Measurements from ENCODE around the gene FCER2. TPM values are rescaled to one million over a fixed set of nuclear protein-coding genes. Genes with fewer than 3 reads are reported as not detected.
"Not testable (repeated sequence)": the region's sequence is repeated elsewhere in the genome, so short reads cannot be mapped to it uniquely, and the experiment has no call there.

Gene FCER2
- polyA plus RNA-seq, 2 donors: 0.02 TPM; not detected in 1

- no peak overlapping the region for H3K4me3 ChIP-seq (ENCODE audit: low read depth in 1 of 2, low read length in 2 of 2)
- no peak overlapping the region for H3K27ac ChIP-seq (ENCODE audit: low read depth in 2 of 2, low read length in 1 of 2)
- no peaks in the 10 kb centered on the region for H3K9me3 ChIP-seq (ENCODE audit: control insufficient read depth in 2 of 2, insufficient read depth in 1 of 2, low read depth in 1 of 2, low read length in 1 of 2)
- H3K27me3 ChIP-seq (ENCODE audit: control insufficient read depth in 1 of 2, insufficient read depth in 2 of 2, low read length in 2 of 2): no peaks in the 10 kb centered on the region
- no peaks in the 10 kb centered on the region for H3K4me1 ChIP-seq (ENCODE audit: control insufficient read depth in 2 of 2, insufficient read depth in 2 of 2, low read length in 1 of 2)
- H3K36me3 ChIP-seq (ENCODE audit: control insufficient read depth in 2 of 2, insufficient read depth in 2 of 2, low read length in 1 of 2): peaks cover 0 to 19% of the 10 kb centered on the region in 2 donors
- 80 to 92% methylated on average over 7 to 8 of the region's 8 CpGs for WGBS, 2 donors
Measured at GRCh38 chr19:7646426-7646700, 55.6 kb downstream of the FCER2 start.

- Histone ChIP-seq H3K4me3 (ENCODE audit: low read depth in 1 of 2, low read length in 2 of 2) (no peak overlapping the region), H3K9me3 (ENCODE audit: control insufficient read depth in 2 of 2, insufficient read depth in 1 of 2, low read depth in 1 of 2, low read length in 1 of 2) (no peaks in the 10 kb centered on the region), H3K36me3 (ENCODE audit: control insufficient read depth in 2 of 2, insufficient read depth in 2 of 2, low read length in 1 of 2) (peaks cover 0 to 19% of the 10 kb centered on the region in 2 donors), H3K27me3 (ENCODE audit: control insufficient read depth in 1 of 2, insufficient read depth in 2 of 2, low read length in 2 of 2) (no peaks in the 10 kb centered on the region), H3K27ac (ENCODE audit: low read depth in 2 of 2, low read length in 1 of 2) (no peak overlapping the region), H3K4me1 (ENCODE audit: control insufficient read depth in 2 of 2, insufficient read depth in 2 of 2, low read length in 1 of 2) (no peaks in the 10 kb centered on the region)
- 69 to 80% methylated on average over 20 of the region's 20 CpGs for WGBS, 2 donors
Measured at GRCh38 chr19:7645656-7646425, 56.1 kb downstream of the FCER2 start.

GRCh38 chr19:7645163-7645562 is 56.8 kb downstream of the FCER2 start:
- Histone ChIP-seq H3K27ac (ENCODE audit: low read depth in 2 of 2, low read length in 1 of 2) (no peak overlapping the region), H3K9me3 (ENCODE audit: control insufficient read depth in 2 of 2, insufficient read depth in 1 of 2, low read depth in 1 of 2, low read length in 1 of 2) (no peaks in the 10 kb centered on the region), H3K4me1 (ENCODE audit: control insufficient read depth in 2 of 2, insufficient read depth in 2 of 2, low read length in 1 of 2) (peaks cover 0 to 2% of the 10 kb centered on the region in 2 donors), H3K36me3 (ENCODE audit: control insufficient read depth in 2 of 2, insufficient read depth in 2 of 2, low read length in 1 of 2) (peaks cover 0 to 23% of the 10 kb centered on the region in 2 donors), H3K27me3 (ENCODE audit: control insufficient read depth in 1 of 2, insufficient read depth in 2 of 2, low read length in 2 of 2) (no peaks in the 10 kb centered on the region), H3K4me3 (ENCODE audit: low read depth in 1 of 2, low read length in 2 of 2) (no peak overlapping the region)
- WGBS, 2 donors: 89 to 94% methylated on average over 14 of the region's 14 CpGs

GRCh38 chr19:7644550-7644877 is 57.4 kb downstream of the FCER2 start:
- Histone ChIP-seq H3K27ac (ENCODE audit: low read depth in 2 of 2, low read length in 1 of 2) (no peak overlapping the region), H3K4me3 (ENCODE audit: low read depth in 1 of 2, low read length in 2 of 2) (no peak overlapping the region)

GRCh38 chr19:7643629-7644549 is 58.0 kb downstream of the FCER2 start:
- peaks cover 0 to 32% of the 10 kb centered on the region in 2 donors for H3K36me3 ChIP-seq (ENCODE audit: control insufficient read depth in 2 of 2, insufficient read depth in 2 of 2, low read length in 1 of 2)

More at GRCh38 chr19:7644550-7644877, 57.4 kb downstream of the FCER2 start:
- H3K36me3 ChIP-seq (ENCODE audit: control insufficient read depth in 2 of 2, insufficient read depth in 2 of 2, low read length in 1 of 2): peaks cover 0 to 29% of the 10 kb centered on the region in 2 donors
- peaks cover 0 to 8% of the 10 kb centered on the region in 2 donors for H3K4me1 ChIP-seq (ENCODE audit: control insufficient read depth in 2 of 2, insufficient read depth in 2 of 2, low read length in 1 of 2)
- H3K9me3 ChIP-seq (ENCODE audit: control insufficient read depth in 2 of 2, insufficient read depth in 1 of 2, low read depth in 1 of 2, low read length in 1 of 2): no peaks in the 10 kb centered on the region
- H3K27me3 ChIP-seq (ENCODE audit: control insufficient read depth in 1 of 2, insufficient read depth in 2 of 2, low read length in 2 of 2): no peaks in the 10 kb centered on the region
- WGBS, 2 donors: 91 to 94% methylated on average over 16 to 20 of the region's 20 CpGs

GRCh38 chr19:7643031-7643415 is 58.9 kb downstream of the FCER2 start:
- Histone ChIP-seq H3K36me3 (ENCODE audit: control insufficient read depth in 2 of 2, insufficient read depth in 2 of 2, low read length in 1 of 2) (peaks cover 0 to 32% of the 10 kb centered on the region in 2 donors), H3K27me3 (ENCODE audit: control insufficient read depth in 1 of 2, insufficient read depth in 2 of 2, low read length in 2 of 2) (no peaks in the 10 kb centered on the region), H3K9me3 (ENCODE audit: control insufficient read depth in 2 of 2, insufficient read depth in 1 of 2, low read depth in 1 of 2, low read length in 1 of 2) (no peaks in the 10 kb centered on the region), H3K4me1 (ENCODE audit: control insufficient read depth in 2 of 2, insufficient read depth in 2 of 2, low read length in 1 of 2) (peaks cover 0 to 8% of the 10 kb centered on the region in 2 donors), H3K4me3 (ENCODE audit: low read depth in 1 of 2, low read length in 2 of 2) (no peak overlapping the region), H3K27ac (ENCODE audit: low read depth in 2 of 2, low read length in 1 of 2) (no peak overlapping the region)
- WGBS, 2 donors: 95% methylated on average over 8 of the region's 8 CpGs

More at GRCh38 chr19:7643629-7644549, 58.0 kb downstream of the FCER2 start:
- H3K4me3 ChIP-seq (ENCODE audit: low read depth in 1 of 2, low read length in 2 of 2); H3K27ac ChIP-seq (ENCODE audit: low read depth in 2 of 2, low read length in 1 of 2); H3K4me1 ChIP-seq (ENCODE audit: control insufficient read depth in 2 of 2, insufficient read depth in 2 of 2, low read length in 1 of 2); H3K9me3 ChIP-seq (ENCODE audit: control insufficient read depth in 2 of 2, insufficient read depth in 1 of 2, low read depth in 1 of 2, low read length in 1 of 2); H3K27me3 ChIP-seq (ENCODE audit: control insufficient read depth in 1 of 2, insufficient read depth in 2 of 2, low read length in 2 of 2): not testable (repeated sequence)
- WGBS, 2 donors: 48 to 86% methylated on average over 9 to 10 of the region's 10 CpGs

GRCh38 chr19:7642295-7643030 is 59.5 kb downstream of the FCER2 start:
- peaks cover 0 to 32% of the 10 kb centered on the region in 2 donors for H3K36me3 ChIP-seq (ENCODE audit: control insufficient read depth in 2 of 2, insufficient read depth in 2 of 2, low read length in 1 of 2)
- no peak overlapping the region for H3K27ac ChIP-seq (ENCODE audit: low read depth in 2 of 2, low read length in 1 of 2)
- 91% methylated on average over 27 of the region's 27 CpGs for WGBS, 2 donors
- no peaks in the 10 kb centered on the region for H3K9me3 ChIP-seq (ENCODE audit: control insufficient read depth in 2 of 2, insufficient read depth in 1 of 2, low read depth in 1 of 2, low read length in 1 of 2)
- H3K27me3 ChIP-seq (ENCODE audit: control insufficient read depth in 1 of 2, insufficient read depth in 2 of 2, low read length in 2 of 2): no peaks in the 10 kb centered on the region
- no peak overlapping the region for H3K4me3 ChIP-seq (ENCODE audit: low read depth in 1 of 2, low read length in 2 of 2)
- peaks cover 0 to 8% of the 10 kb centered on the region in 2 donors for H3K4me1 ChIP-seq (ENCODE audit: control insufficient read depth in 2 of 2, insufficient read depth in 2 of 2, low read length in 1 of 2)

GRCh38 chr19:7641290-7642276 is 60.3 kb downstream of the FCER2 start:
- H3K9me3 ChIP-seq (ENCODE audit: control insufficient read depth in 2 of 2, insufficient read depth in 1 of 2, low read depth in 1 of 2, low read length in 1 of 2): no peaks in the 10 kb centered on the region
- no peaks in the 10 kb centered on the region for H3K27me3 ChIP-seq (ENCODE audit: control insufficient read depth in 1 of 2, insufficient read depth in 2 of 2, low read length in 2 of 2)
- H3K4me1 ChIP-seq (ENCODE audit: control insufficient read depth in 2 of 2, insufficient read depth in 2 of 2, low read length in 1 of 2): peaks cover 0 to 9% of the 10 kb centered on the region in 2 donors
- no peak overlapping the region for H3K4me3 ChIP-seq (ENCODE audit: low read depth in 1 of 2, low read length in 2 of 2)
- H3K36me3 ChIP-seq (ENCODE audit: control insufficient read depth in 2 of 2, insufficient read depth in 2 of 2, low read length in 1 of 2): peaks cover 0 to 27% of the 10 kb centered on the region in 2 donors
- no peak overlapping the region for H3K27ac ChIP-seq (ENCODE audit: low read depth in 2 of 2, low read length in 1 of 2)
- WGBS, 2 donors: 82 to 84% methylated on average over 38 to 43 of the region's 43 CpGs
